ENCODE results near the gene KCNH2.

KCNH2 gene

DNA sequence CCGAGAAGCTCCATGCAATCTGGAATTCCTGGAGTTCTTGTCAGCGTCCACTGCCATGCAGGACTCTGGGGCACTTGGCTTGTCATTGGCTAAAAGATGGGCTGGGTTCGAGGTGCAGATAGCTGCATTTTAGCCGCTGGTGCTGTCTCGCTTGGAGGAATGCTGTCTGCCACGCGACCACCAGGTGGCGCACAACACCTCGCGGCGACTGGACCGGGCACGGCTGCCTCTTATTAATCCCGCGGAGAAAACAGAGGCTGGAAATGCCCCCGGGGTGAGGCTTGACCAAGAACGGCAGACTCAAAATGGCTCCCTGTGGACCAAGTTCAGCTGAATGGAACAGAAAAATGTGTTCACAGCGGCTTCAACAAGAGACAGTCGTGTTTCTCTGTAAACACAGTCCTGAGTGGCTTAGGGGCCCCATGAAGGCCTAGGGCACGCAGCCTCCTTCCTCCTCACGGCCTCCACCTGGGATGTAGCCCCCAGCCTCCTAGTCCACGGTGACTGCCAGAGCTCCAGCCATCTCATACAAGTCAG is 79.6 kb downstream of the KCNH2 start:
- no peak overlapping the region for H3K4me3 ChIP-seq (replicated peaks; ENCODE audit: low read depth, low read length)
- TF ChIP-seq, protein P1, sequence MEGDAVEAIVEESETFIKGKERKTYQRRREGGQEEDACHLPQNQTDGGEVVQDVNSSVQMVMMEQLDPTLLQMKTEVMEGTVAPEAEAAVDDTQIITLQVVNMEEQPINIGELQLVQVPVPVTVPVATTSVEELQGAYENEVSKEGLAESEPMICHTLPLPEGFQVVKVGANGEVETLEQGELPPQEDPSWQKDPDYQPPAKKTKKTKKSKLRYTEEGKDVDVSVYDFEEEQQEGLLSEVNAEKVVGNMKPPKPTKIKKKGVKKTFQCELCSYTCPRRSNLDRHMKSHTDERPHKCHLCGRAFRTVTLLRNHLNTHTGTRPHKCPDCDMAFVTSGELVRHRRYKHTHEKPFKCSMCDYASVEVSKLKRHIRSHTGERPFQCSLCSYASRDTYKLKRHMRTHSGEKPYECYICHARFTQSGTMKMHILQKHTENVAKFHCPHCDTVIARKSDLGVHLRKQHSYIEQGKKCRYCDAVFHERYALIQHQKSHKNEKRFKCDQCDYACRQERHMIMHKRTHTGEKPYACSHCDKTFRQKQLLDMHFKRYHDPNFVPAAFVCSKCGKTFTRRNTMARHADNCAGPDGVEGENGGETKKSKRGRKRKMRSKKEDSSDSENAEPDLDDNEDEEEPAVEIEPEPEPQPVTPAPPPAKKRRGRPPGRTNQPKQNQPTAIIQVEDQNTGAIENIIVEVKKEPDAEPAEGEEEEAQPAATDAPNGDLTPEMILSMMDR (IDR thresholded peaks at IDR 0.05; ENCODE audit: low read depth, low read length, missing control alignments): peak; percentile 88
- DNase-seq (ENCODE audit: extremely low read depth, low read depth): peak; percentile 19

DNA sequence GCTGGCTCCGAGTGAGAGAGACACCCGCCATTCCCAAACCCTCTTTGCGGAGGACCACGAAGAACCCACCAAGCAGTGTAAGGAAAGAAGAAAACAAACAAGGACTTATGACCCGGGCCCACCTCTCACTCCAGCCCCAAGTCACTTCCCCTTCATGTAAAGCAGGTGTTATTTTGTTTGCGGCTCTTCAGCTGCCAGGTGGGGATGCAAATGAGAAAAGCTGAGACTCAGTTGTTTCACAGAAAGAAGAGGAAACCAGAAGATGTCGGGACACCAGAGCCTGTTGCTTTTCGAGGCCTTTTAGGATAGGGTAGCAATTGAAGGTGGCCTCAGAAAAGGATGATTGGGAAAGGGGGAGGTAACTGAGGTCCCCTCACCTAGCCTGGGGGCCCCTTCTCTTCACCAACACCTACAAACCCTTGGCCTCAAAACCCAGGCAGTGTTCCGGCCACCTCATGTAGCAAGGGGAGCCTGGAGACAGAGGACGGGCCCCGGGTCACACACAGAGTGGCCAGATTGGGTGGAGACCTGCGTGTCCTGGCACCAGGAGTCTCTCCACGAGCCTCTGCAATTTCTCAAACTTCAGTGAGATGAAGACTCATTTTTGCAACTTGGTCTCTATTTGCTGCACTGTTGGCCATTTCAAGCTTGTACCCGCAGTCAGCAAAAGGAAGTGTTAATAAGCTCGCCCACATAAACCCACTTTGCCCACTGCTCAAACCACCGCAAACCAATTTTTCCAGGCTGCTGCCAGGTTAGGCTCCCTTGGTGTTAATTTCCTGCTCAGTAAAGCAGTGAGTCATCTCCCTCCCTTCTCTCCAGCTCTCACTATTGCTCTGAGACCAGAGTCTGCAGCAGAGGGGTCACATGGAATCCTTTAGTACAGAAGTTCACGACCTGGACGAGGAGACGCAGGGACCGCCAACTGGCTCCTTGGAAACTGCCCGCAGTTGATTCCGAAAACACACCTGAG is 80.3 kb downstream of the KCNH2 start:
- H3K4me3 ChIP-seq (replicated peaks; ENCODE audit: low read depth, low read length): no peak overlapping the region
- TF ChIP-seq, protein P1 (IDR thresholded peaks at IDR 0.05; ENCODE audit: low read depth, low read length, missing control alignments): no peak
- DNase-seq (ENCODE audit: extremely low read depth, low read depth): no peak

DNA sequence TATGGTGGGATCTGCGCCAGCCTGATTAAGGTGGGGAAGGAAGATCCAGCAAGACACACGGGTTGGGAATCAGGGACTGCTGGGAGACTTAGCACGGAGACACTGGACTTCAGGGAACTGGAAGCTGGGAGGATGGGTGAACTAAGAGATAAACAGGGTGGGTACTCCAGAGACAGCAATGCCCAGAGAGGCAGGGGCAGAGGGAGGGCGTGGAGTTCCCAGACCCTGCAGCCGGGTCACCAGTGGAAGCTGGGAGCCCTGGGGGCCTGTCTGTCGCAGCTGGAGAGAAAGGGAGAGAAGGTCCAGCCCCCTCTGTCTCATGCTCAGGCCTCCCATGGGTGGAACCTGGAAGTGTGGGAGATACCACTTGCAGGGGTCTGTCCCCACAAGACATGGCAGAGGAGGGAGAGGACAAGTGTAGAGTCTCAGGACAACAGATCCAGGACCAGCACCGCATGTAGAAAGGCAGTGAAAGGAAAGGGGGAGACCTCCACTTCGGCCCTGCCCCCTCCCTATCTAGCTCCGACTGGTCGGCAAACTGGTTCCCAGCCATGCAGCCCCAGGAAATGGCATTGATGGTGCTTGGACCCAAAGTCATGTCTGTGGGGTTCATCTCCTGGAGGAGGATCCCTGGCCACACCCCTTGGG is 81.4 kb downstream of the KCNH2 start:
- TF ChIP-seq, protein P1 (IDR thresholded peaks at IDR 0.05; ENCODE audit: low read depth, low read length, missing control alignments): no peak
- no peak for DNase-seq (ENCODE audit: extremely low read depth, low read depth)
- no peak overlapping the region for H3K4me3 ChIP-seq (replicated peaks; ENCODE audit: low read depth, low read length)

GRCh38 chr7:150895809-150896208 is 82.3 kb downstream of the KCNH2 start:
- no peak for DNase-seq (ENCODE audit: extremely low read depth, low read depth)
- H3K4me3 ChIP-seq (replicated peaks; ENCODE audit: low read depth, low read length): no peak overlapping the region
- TF ChIP-seq, protein P1 (IDR thresholded peaks at IDR 0.05; ENCODE audit: low read depth, low read length, missing control alignments): no peak

Measured in HFF-Myc (cell line).